22Rv1 (cell line): ENCODE data around the gene TAF1.

Experiments
- ZFX ChIP-seq: fragments of 450-650 bp; IDR thresholded peaks from 2 replicates; pipeline ENCODE4 v1.6.1; 2017; ENCODE audit warnings: antibody characterized with exemption, borderline replicate concordance
- TF ChIP-seq, protein P1 (sequence below): fragments of 450-650 bp; IDR thresholded peaks from 2 replicates; pipeline ENCODE4 v1.5.1; 2017; ENCODE audit warnings: mild to moderate bottlenecking

GRCh38 chrX:71364221-71364620, 1.9 kb upstream of the TAF1 start:
- TF ChIP-seq, protein P1, sequence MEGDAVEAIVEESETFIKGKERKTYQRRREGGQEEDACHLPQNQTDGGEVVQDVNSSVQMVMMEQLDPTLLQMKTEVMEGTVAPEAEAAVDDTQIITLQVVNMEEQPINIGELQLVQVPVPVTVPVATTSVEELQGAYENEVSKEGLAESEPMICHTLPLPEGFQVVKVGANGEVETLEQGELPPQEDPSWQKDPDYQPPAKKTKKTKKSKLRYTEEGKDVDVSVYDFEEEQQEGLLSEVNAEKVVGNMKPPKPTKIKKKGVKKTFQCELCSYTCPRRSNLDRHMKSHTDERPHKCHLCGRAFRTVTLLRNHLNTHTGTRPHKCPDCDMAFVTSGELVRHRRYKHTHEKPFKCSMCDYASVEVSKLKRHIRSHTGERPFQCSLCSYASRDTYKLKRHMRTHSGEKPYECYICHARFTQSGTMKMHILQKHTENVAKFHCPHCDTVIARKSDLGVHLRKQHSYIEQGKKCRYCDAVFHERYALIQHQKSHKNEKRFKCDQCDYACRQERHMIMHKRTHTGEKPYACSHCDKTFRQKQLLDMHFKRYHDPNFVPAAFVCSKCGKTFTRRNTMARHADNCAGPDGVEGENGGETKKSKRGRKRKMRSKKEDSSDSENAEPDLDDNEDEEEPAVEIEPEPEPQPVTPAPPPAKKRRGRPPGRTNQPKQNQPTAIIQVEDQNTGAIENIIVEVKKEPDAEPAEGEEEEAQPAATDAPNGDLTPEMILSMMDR = no peak
- TF ChIP-seq ZFX = no peak
